HG02642 (cell line): ENCODE measurements around the gene ARHGAP32.

ENCODE experiments used
- ATAC-seq: cut with Tn5 transposase; IDR thresholded peaks from one replicate; pipeline ENCODE4 v1.9.1; 2021; ENCODE audit warnings: mild to moderate bottlenecking; ENCODE audit not compliant: unreplicated experiment, poor library complexity

ARHGAP32 gene

DNA sequence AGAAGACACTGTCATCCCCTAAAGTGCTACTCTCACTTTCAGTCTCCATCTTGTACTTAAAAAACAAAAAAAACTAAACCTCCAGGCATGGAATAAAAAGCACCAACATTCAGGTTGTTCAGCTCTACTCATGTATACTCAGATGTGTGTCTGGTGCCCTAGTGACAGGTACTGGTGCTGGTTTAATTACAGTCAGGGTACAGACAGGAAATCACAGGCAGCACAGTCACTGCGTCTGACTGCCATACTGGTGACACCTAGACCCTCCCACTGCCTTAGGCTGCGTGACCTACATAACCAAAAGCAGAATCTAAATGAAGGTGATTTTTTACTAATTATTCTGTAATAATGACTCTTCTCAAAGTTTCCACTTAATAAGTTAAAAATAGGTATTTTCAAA lies at the start of gene ARHGAP32:
TSS of gene ARHGAP32 (minus strand) at position 176 of the 400 bp plus-strand sequence. CDS start at position 49, 127 bp downstream.
- ATAC-seq, result no peak

DNA sequence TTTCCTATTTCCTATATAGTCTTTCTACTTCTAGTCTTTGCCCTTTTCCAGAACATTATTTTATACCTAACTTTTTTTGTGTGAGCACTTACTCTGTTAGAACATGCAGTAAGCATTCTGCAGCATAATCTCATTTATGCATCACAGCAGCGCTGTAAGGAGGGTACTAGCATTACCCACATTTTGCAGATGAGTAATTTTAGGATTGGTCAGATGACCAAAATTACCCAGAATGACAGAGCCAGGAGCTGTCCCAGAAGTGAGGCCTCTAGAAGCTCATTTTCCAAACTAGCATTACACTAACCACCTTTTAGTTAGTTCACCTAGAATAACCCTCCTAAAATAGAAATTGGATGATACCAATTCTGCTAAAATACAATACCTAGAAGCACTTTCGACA lies 47.1 kb upstream of the ARHGAP32 start:
- no peak for ATAC-seq

DNA sequence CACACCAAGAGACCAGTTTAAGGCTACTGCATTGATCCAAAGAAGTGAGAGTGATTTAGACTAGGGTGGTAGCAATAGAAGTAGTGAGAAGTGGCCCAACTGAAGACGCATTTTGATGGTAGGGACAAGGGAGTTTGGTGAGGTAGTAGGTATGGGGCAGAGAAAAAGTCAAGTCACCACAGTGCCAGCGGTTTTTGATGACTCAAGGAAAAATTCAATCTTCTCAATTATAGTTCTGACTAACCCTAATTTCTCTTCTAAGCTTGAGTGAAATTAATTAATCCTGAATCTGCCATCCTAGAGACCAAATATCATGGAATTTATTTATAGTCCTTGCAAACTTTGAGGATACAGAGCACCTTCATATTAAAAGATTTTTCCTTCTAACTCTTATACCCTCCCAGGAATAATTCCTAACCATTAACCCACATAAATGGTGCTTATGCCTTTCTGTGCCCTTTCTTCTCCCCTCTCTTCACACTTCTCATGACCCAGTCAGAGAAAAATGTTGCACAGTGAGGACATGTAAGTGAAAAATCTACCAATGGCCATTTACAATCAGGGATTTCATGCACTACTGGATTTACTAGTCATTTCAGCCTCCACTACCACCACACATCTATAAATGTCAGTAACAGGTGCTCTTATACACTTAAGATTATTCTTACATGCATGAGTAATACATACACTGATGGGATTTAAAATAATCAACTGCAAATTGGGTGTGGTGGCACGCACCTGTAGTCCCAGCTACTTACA lies 45.9 kb upstream of the ARHGAP32 start:
- no peak for ATAC-seq

DNA sequence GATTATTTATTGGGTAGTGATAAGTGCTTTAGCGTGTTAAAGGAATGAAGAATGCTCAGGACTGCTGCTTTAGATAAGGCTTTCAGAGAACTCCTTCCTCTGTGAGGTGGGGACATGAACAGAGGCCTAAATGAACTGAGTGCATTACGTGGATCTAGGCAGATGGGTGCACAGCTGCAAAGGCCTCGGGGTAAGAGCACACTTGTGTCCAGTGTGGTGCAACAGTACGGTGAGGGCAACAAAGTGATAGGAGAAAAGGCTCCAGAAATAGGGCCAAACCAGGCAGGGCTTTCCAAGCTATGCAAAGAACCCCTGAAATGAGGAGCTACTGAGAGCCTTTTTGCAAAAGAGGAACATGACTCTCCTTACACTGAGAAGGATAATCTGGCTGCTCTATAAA lies 45.3 kb upstream of the ARHGAP32 start:
- ATAC-seq, result no peak

DNA sequence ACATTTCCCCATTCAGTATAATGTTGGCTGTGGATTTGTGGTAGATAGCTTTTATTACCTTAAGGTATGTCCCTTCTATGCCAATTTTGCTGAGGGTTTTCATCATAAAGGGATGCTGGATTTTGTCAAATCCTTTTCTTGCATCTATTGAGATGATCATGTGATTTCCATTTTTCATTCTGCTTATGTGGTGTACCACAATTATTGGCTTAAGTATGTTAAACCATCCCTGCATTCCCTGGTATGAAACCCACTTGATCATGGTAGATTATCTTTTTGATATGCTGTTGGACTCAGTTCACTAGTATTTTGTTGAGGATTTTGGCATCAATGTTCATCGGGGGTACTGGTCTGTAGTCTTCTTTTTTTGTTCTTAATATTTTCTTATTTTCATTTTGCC lies 44.7 kb upstream of the ARHGAP32 start:
- no peak for ATAC-seq

DNA sequence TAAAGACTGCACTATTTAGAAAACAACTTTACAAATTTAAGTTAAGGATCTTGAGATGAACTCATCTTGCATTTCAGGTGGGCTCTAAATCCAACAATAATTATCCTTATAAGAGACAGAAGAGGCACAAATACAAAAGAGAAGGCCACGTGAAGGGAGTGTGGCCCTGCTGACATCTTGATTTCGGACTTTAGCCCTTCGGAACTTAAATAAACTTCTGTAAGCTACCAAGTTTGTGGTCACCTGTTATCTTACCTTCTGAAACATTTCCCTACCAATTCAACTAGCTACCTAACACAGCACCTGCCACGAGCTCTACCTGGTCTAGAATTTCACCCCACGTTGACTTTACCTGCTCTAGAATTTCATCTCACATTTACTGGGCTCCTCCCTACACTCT lies 42.9 kb upstream of the ARHGAP32 start:
- ATAC-seq, result no peak

DNA sequence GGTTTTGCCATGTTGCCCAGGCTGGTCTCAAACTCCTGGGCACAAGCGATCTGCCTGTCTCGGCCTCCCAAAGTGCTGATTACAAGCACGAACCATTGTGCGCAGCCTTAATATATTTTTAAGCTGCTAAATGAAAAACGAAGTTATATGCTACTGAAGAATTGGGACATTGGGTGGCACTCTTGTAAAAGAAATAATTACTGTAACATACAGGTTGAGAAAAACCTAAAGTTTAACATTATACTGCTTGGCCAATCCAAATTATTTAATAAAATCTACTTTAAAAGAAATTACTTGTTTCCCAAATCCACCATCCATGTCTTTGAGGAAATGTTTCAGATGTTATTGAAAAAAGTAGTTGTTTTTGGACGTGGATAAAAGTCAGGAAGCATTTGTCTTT lies 37.9 kb upstream of the ARHGAP32 start:
- ATAC-seq, result no peak

DNA sequence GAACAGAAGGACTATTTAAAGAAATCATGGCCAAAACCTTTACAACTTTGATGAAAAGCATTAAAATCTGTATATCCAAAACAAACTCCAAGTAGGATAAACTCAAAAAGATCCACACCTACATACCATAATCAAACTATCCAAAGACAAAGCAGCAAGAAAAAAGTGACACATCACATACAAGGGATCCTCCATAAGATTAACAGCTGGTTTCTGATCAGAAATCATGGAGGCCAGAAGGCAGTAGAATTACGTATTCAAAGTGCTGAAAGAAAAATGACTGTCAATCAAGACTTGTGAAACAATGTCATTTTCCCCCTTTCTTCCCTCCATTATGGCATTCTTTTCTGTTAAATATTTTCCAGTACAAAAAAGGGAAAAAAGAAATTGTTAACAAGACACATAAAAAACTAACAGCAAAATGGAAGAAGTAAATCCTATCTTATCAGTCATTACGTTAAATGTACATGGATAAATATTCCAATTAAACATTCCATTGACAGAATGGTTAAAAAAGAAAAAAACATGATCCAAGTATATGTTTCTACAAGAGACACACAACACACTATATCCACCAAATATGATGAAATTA lies 34.2 kb upstream of the ARHGAP32 start:
- no peak for ATAC-seq

DNA sequence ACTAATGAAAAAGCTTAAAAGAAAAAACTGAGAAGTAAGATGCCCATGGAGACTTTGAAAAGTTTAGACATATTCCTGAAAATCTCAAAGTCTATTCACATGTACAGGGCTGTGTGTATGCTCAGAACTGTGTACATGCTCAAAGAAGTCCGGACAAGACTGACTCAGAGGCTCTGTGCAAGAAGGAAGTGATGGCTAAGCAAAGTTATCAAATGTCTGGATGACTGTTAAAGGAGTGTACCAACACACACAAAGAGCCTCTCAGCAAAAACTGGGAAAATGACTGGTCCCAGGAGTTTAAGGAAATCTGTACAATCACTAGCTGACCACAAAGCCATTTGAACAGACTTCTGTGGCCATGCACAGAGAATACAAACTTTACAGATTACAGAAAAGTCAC lies 33.1 kb upstream of the ARHGAP32 start:
- no peak for ATAC-seq

DNA sequence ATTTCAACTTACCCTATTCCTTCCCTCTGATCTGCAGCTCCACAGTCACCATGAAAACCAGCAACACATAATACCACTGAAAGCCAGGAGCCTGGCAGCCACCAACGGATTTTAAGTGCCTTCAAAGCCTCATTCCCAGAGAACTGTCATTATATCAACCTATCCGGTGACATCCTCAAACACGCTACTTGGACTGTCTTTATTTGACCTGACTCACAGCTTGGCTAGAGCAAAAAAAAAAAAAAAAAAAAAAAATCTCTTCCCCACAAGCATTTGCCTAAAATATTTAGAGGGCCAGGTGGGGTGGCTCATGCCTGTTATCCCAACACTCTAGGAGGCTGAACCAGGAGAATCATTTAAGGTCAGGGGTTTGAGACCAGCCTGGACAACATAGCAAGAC lies 32.4 kb upstream of the ARHGAP32 start:
- no peak for ATAC-seq

DNA sequence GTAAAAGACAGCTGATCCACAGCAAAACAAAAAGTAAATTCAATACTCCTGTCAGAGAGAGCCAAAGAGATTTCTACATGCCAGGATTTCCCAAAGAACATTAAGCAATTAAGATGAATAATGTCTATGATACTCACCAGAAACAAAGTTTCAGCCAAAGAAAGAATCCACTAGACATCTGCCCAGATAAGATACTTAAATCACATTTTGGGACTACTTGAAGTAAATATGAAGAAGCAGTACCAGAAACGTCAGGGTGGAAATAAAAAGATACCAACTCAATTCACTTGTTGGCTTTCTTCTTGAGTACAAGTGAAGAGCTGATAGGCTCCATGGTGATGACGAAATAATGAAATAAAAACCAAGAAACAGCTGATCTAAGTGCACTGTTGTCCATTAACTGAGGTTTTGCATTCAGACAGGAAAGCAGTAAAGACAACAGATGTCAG lies 31.6 kb upstream of the ARHGAP32 start:
- no peak for ATAC-seq

DNA sequence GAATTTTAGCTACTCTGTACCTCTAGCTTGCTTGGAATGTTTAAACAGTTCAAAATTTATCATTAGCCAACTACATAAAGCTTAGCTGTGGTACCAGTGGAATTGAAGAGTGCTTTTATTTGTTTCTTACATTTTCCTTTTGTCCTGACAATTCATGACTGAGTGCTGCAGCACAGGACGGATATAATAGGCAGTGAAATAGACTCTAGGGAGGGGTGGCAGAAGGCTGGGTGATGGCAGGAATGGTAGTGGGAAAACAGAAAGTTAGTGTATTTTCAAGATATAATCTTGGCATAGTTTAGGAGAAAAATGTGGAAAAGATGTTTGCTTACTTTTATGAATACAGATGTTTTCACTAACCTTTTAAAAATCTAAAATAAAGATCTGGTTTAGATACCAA lies 31.1 kb upstream of the ARHGAP32 start:
- ATAC-seq, result no peak

DNA sequence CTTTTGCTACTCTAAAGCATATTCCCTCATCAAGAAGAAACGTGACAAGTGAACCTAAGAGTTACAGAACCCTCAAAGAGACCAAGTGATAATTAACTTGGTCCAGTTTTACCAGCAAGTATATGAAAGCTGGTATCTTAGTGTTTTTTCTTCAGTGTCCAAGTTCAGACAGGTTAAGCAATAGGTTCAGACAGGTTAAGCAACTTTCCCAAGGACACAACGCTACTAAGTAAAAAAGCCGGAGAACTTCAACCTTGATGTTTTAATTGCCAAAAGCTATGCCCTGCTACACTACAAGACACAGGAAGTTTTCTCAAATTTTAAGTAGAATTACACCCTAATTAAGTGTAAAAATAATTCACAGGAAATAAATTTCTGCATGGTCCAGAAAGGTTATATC lies 30.0 kb upstream of the ARHGAP32 start:
- ATAC-seq, result no peak

DNA sequence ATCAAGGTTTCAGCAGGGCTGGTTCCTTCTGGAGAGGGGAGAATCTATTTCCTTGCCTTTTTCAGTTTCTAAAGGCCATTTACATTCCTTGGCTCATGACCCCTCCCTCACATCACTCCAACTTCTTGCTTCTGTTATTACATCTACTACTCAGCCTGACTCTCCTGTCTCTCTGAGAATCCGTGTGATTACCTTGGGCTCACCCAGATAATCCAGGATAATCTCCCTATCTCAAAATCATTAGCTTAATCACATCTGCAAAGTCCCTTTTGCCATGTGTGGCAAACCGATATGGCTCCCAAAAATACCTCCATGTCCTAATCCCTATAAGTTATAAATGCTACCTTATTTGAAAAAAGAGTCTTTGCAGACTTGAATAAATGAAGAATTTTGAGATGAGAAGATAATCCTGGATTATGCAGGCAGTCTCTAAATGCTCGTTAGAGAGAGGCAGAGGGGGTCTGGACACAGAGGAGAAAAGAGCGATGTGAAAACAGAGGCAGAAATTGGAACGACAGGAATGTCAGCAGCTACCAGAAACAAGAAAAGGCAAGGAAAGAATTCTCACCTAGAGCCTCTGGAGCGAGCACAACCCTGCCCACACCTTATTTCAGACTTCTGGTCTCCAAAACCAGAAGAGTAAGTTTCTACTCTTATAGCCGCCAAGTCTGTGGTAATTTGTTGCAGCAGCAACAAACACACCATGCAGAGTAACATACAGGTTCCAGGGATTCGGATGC lies 23.6 kb upstream of the ARHGAP32 start:
- no peak for ATAC-seq

DNA sequence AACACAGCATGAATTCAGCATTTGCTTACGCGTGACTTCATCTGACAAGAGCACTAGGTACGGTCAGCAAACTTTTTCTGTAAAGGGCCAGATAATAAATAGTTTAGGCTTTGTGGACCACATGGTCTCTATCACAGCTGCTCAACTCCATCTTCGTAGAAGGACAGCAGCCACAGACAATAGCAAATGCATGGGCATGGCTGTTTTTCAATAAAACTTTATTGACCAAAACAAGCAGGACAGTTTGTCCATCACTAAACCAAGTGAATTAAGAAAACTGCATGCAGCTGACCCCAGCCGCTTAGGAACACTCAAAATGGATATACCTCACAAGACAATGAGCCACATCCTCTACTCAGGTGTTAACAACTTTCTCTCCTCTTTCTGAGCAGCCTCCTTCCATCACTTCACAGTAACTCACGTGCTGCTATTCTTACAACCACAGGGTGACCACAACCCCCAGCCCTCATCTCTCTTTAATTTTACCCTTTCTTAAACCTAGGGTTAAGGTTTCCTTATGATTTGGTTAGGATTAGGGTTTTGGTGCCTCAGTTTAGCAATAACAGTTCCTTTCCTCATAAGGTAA lies 22.7 kb upstream of the ARHGAP32 start:
- no peak for ATAC-seq

DNA sequence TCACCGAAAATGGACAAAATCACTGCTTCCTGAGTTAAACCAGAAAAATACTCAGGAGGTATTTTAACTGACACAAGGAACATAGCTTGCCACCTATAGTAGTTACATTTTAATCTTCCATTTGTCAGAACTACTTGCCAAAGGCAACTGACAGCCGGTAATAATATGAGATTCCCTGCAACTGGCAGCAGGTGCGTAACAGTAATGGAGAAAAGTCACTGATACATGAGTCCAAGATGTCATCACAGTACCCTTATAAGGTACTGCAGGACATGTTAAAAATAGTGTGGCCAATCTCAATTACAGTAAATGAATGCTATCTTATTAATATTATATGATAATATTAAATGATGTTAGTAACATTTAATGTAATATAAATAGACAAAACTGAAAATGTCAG lies 21.1 kb upstream of the ARHGAP32 start:
- no peak for ATAC-seq

DNA sequence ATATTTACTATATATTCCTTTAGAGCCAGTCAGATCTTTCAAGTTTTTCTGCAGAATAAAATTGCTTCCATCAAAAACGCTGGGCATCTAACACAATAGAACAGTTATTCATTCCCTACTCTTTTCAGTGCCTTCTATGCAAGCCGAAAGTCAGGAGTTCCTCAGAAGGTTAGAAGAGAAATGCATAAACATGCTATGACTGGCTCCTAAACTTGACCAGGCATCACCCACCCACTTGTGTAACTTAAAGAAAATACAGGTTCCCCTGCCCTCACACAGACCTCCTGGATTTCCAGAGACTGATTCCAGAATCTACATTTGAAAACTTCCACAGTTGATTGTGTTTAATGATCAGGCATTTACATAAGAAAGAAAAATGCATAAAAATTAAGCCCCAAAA lies 19.3 kb upstream of the ARHGAP32 start:
- no peak for ATAC-seq

DNA sequence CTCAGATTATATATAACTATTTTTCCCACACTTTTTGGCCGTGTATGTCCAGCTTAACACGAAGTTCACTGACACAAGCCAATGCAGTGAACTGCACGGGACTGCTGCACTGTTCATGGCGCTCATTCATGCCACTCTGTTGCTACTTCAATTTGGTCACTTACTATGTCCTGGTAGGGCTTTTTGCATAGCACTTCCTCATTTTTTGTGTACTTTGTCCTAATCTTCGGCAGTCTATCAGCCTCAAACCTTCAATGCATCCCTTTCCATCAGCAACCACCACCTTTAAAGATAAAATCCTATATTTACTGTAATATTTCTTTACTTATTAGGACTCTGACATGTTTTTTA lies 18.7 kb upstream of the ARHGAP32 start:
- no peak for ATAC-seq

DNA sequence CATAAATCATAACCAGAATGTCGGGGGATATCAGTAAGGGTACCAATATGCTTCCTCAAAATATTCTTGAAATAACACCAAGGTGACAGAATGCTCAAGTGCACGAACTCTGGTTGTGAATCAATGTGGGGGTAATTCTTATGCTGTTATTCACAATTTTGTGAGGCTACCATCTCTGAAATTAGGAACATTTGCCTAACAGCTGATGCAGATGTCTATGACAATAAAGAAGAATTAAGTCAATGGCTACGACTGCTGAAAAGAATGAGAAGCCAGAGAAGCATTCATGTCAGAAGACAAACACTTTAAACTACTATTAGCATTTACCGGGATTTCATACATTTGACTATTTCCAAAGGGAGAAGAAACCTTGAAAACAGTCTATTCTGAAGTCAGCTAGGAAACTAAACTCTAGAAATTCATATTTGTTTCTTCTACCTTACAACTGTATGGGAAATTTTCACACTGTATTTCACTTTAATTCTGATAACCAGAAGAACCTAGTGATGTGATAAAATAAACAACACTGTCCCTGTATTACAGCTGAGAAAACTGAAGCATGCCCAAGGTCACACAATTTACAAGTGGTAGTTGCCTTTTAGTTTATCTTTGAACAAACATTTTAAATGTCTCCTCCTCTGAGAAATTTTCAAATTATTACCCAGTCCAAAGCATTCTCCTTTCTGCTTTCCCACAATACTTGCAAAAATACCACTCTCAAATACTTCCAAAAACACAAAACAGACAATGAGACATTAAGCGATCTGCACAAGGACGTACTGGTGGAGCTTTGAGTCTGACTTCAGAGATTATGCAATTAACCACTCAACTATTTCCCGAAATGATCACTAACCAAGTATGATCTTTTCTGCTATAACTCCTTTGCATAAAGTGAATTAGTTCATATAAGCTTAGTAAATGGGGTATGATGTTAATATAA lies 18.0 kb upstream of the ARHGAP32 start:
- no peak for ATAC-seq

DNA sequence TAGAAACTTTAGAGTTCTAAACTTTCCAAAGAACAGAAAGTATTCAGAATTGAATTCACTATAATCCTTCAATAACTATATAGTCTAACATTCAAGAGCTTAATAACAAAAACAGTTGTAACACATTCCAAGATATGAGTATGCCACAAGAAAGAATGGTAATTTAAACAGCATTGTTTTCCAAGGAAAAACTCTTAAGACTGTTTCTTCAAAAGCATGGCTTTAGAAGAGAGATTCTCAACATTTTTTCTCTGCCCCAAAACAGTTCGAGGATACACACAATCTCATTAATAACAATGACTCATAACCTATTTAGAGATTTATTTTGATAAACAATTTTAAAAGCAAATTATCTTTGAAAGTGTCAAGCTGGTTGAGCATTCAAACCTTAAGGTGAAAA lies 16.7 kb upstream of the ARHGAP32 start:
- no peak for ATAC-seq
